K562 (cell line): Measurements from ENCODE around the gene DLAT.

Source experiments
- CTBP1 ChIP-seq: fragments of 450-650 bp; IDR thresholded peaks from 2 replicates; pipeline ENCODE4 v1.6.1; 2016; ENCODE audit warnings: borderline replicate concordance
- CTCF ChIP-seq, 3 experiments: IDR thresholded peaks in 2 of 3; conservative IDR thresholded peaks in 1 of 3; 2 replicates each; pipeline ENCODE4 v1.5.1; 2011 to 2012; ENCODE audit warnings: low read length in 3 of 3, mild to moderate bottlenecking in 3 of 3, control low read depth in 2 of 3, improper control_type of control experiment in 1 of 3, inconsistent platforms in 1 of 3, low read depth in 1 of 3, mixed read lengths in 1 of 3, moderate library complexity in 1 of 3; ENCODE audit not compliant: insufficient read depth in 2 of 3
- EGR1 ChIP-seq: fragments of 450-650 bp; conservative IDR thresholded peaks from 2 replicates; pipeline ENCODE4 v1.6.1; 2017; ENCODE audit warnings: mild to moderate bottlenecking
- EP300 ChIP-seq: IDR thresholded peaks from 2 replicates; pipeline ENCODE4 v1.6.1; 2012; ENCODE audit warnings: low read length, improper control_type of control experiment
- GTF2A2 ChIP-seq: IDR thresholded peaks from 2 replicates; pipeline ENCODE4 v1.6.1; 2016; ENCODE audit warnings: mild to moderate bottlenecking, missing genetic modification characterization, missing compliant biosample characterization
- NR1H2 ChIP-seq: sonication (generic); formaldehyde crosslinking; IDR thresholded peaks from 2 replicates; pipeline ENCODE4 v1.4.0; 2020; ENCODE audit warnings: mild to moderate bottlenecking, missing genetic modification reagents
- SAFB ChIP-seq: fragments of 200-400 bp; formaldehyde crosslinking; IDR thresholded peaks from 2 replicates; pipeline ENCODE4 v1.6.1; 2017; ENCODE audit warnings: low read depth, low read length, borderline replicate concordance
- YBX1 ChIP-seq: fragments of 450-650 bp; IDR thresholded peaks from 2 replicates; pipeline ENCODE4 v1.7.1; 2016; ENCODE audit warnings: mild to moderate bottlenecking

- TF ChIP-seq NR1H2 (CRISPR knock-in tag) (no peak), CTCF (IDR thresholded peaks at IDR 0.05 in 2 of 3, conservative IDR thresholded peaks at IDR 0.05 in 1 of 3; ENCODE audit: insufficient read depth in 2 of 3, low read depth in 1 of 3, low read length in 3 of 3) (no peak), EP300 (no peak), CTBP1 (no peak), EGR1 (no peak), YBX1 (no peak), SAFB (no peak), GTF2A2 (tag) (no peak)
These were observed 43.9 kb upstream of the DLAT start for GRCh38 chr11:111981270-111981669.
